Ishikawa (cell line): ENCODE data around the gene GPX3.

Experiments used
- CEBPB ChIP-seq: IDR thresholded peaks from 2 replicates; pipeline ENCODE4 v1.6.1; 2012
- CREB1 ChIP-seq: IDR thresholded peaks from 2 replicates; pipeline ENCODE4 v1.6.1; 2012; ENCODE audit warnings: low read depth
- EGR1 ChIP-seq: IDR thresholded peaks from 2 replicates; pipeline ENCODE4 v1.6.1; 2012
- EP300 ChIP-seq: IDR thresholded peaks from 2 replicates; pipeline ENCODE4 v1.6.1; 2012; ENCODE audit warnings: borderline replicate concordance
- FOXM1 ChIP-seq: IDR thresholded peaks from 2 replicates; pipeline ENCODE4 v1.6.1; 2012; ENCODE audit warnings: low read depth, borderline replicate concordance
- MAX ChIP-seq: IDR thresholded peaks from 2 replicates; pipeline ENCODE4 v1.6.1; 2012
- NFIC ChIP-seq: IDR thresholded peaks from 2 replicates; pipeline ENCODE4 v1.6.1; 2012
- RAD21 ChIP-seq: IDR thresholded peaks from 2 replicates; pipeline ENCODE4 v1.6.1; 2012; ENCODE audit warnings: low read depth
- TAF1 ChIP-seq: IDR thresholded peaks from 2 replicates; pipeline ENCODE4 v1.6.1; 2012; ENCODE audit warnings: low read depth, mild to moderate bottlenecking
- TCF12 ChIP-seq: IDR thresholded peaks from 2 replicates; pipeline ENCODE4 v1.6.1; 2012; ENCODE audit warnings: low read depth
- TEAD4 ChIP-seq: IDR thresholded peaks from 2 replicates; pipeline ENCODE4 v1.6.1; 2012
- YY1 ChIP-seq: IDR thresholded peaks from 2 replicates; pipeline ENCODE4 v1.6.1; 2012; ENCODE audit warnings: low read depth
- ZBTB7A ChIP-seq: IDR thresholded peaks from 2 replicates; pipeline ENCODE4 v1.6.1; 2012; ENCODE audit warnings: low read depth
- TF ChIP-seq, protein P1 (sequence below): IDR thresholded peaks from 2 replicates; pipeline ENCODE4 v1.6.1; 2012; ENCODE audit warnings: low read depth, mild to moderate bottlenecking
- TF ChIP-seq, protein P2 (sequence below): IDR thresholded peaks from 2 replicates; pipeline ENCODE4 v1.6.1; 2012

Gene GPX3

DNA sequence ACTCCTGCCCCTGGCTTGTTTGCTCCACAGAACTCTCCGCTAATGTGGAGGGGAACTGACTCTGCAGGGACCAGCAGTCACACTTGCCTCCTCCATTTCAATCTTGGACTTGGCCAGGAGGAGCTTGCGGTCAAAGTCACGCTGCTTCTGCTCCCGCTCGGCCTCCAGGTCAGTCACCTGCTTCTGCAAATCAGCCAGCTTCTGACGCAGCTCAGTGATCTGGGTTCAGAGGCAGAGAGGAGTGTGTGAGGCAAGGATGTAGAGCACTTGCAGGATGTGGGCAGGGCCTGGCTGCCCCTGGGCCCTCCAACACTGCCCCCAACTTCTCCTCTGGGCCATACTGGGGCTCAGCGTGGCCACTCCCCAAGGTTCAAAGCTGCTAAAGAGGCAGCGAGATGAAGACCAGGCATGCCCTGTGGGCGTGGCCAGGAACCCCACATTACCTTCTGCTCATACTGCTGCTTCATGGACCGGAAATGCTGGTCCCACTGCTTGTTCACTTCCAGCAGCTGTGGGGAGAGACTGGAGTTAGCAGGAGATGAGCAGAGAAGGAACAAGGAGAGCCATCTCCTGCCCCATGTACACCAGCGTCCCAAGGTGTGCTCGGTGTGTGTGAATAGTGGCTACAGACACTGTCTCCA is 22.2 kb downstream of the GPX3 start:
- TF ChIP-seq TAF1 (no peak), ZBTB7A (no peak), TCF12 (no peak)

GRCh38 chr5:151047814-151048425 is 27.5 kb downstream of the GPX3 start:
- peak; percentile 68 for TF ChIP-seq RAD21
- no peak for TF ChIP-seq TEAD4

DNA sequence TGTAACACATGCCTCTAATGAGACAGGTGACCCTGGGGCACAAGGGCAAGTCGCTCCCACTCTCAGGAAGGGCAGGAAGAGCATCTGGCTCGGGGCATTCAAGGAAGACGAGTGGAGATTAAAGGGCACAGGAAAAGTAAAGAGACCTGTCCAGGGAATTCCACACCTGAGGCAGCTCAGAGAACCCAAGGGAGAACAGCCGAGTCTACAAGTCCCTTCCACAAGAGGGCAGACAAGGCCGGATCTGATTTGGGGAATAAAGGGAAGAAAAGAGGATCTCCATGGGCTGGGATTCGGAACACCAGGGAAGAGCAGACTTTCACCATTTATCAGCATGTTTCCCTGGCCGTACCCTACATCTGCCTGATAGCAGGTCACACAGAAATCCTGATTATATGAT is 28.1 kb downstream of the GPX3 start:
- TF ChIP-seq TAF1 (no peak), CREB1 (no peak), EP300 (no peak), TEAD4 (no peak), YY1 (no peak), RAD21 (peak; percentile 31; the same call in 1 of the 2 replicates), TCF12 (no peak), FOXM1 (no peak)

GRCh38 chr5:151051066-151051930 is 30.9 kb downstream of the GPX3 start:
- peak; percentile 90 for TF ChIP-seq RAD21
- TF ChIP-seq, protein P1, sequence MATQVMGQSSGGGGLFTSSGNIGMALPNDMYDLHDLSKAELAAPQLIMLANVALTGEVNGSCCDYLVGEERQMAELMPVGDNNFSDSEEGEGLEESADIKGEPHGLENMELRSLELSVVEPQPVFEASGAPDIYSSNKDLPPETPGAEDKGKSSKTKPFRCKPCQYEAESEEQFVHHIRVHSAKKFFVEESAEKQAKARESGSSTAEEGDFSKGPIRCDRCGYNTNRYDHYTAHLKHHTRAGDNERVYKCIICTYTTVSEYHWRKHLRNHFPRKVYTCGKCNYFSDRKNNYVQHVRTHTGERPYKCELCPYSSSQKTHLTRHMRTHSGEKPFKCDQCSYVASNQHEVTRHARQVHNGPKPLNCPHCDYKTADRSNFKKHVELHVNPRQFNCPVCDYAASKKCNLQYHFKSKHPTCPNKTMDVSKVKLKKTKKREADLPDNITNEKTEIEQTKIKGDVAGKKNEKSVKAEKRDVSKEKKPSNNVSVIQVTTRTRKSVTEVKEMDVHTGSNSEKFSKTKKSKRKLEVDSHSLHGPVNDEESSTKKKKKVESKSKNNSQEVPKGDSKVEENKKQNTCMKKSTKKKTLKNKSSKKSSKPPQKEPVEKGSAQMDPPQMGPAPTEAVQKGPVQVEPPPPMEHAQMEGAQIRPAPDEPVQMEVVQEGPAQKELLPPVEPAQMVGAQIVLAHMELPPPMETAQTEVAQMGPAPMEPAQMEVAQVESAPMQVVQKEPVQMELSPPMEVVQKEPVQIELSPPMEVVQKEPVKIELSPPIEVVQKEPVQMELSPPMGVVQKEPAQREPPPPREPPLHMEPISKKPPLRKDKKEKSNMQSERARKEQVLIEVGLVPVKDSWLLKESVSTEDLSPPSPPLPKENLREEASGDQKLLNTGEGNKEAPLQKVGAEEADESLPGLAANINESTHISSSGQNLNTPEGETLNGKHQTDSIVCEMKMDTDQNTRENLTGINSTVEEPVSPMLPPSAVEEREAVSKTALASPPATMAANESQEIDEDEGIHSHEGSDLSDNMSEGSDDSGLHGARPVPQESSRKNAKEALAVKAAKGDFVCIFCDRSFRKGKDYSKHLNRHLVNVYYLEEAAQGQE = no peak

DNA sequence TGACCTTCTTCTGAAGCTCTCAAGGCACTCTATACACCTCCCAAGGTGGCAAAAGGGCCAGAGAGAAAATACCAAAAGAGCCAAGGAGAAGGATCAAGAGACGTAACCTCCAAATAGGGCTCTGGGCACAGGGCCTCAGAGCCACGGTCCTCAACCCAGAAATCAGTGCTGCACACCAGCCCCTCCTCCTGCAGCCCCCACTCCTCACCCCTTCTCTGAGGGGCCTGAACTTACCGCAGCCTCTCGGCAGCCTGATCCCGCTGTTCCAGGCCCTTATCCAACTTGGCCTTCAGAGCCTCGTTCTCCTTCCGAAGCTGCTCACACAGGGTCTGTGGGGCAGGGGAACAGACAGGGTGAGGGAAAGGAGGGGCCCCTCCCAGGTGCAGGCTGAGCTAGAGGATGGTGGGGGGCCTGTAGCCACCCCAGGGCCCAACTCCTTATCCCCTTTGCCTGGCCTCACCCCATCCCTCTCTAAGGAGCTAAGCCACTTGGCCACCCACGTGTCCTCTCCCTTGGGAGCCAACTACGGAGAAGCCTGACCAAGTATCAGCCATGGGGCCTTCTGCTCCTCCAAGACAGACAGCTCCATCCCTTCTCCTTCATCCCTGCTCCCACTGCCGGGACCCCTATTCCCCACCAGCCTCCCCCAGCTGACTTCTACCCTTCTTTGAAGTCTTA is 31.7 kb downstream of the GPX3 start:
- no peak for TF ChIP-seq TEAD4
- no peak for TF ChIP-seq CEBPB
- TF ChIP-seq FOXM1 = no peak
- no peak for TF ChIP-seq CREB1
- no peak for TF ChIP-seq MAX
- TF ChIP-seq TAF1 = no peak
- TF ChIP-seq EGR1 = no peak
- TF ChIP-seq EP300 = no peak
- TF ChIP-seq, protein P2, sequence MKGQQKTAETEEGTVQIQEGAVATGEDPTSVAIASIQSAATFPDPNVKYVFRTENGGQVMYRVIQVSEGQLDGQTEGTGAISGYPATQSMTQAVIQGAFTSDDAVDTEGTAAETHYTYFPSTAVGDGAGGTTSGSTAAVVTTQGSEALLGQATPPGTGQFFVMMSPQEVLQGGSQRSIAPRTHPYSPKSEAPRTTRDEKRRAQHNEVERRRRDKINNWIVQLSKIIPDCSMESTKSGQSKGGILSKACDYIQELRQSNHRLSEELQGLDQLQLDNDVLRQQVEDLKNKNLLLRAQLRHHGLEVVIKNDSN = no peak
- no peak for TF ChIP-seq YY1
- TF ChIP-seq ZBTB7A = no peak

GRCh38 chr5:151052836-151053235 is 32.4 kb downstream of the GPX3 start:
- no peak for TF ChIP-seq CREB1
- no peak for TF ChIP-seq RAD21
- TF ChIP-seq EGR1 = no peak
- TF ChIP-seq YY1 = no peak
- TF ChIP-seq TEAD4 = no peak
- no peak for TF ChIP-seq TCF12
- no peak for TF ChIP-seq CEBPB
- TF ChIP-seq ZBTB7A = no peak
- TF ChIP-seq, protein P2 = no peak
- TF ChIP-seq, protein P1 = no peak
- TF ChIP-seq NFIC = no peak
- TF ChIP-seq EP300 = no peak
- TF ChIP-seq MAX = no peak
- no peak for TF ChIP-seq TAF1
- no peak for TF ChIP-seq FOXM1
